Measurements from ENCODE around the gene GDI1. TPM values are rescaled to one million over a fixed set of nuclear protein-coding genes. Genes with fewer than 3 reads are reported as not detected.
"Not testable (repeated sequence)": the region's sequence is repeated elsewhere in the genome, so short reads cannot be mapped to it uniquely, and the experiment has no call there.

Gene GDI1
- polyA plus RNA-seq, 2 donors, result 46.4 to 63.5 TPM

- peaks cover 0 to 3% of the 10 kb centered on the region in 2 donors for H3K9me3 ChIP-seq (ENCODE audit: control insufficient read depth in 2 of 2, insufficient read depth in 1 of 2, low read depth in 1 of 2, low read length in 1 of 2)
- 30 to 52% methylated on average over 14 of the region's 14 CpGs for WGBS, 2 donors
- no peaks in the 10 kb centered on the region for H3K27me3 ChIP-seq (ENCODE audit: control insufficient read depth in 1 of 2, insufficient read depth in 2 of 2, low read length in 2 of 2)
- H3K4me3 ChIP-seq (ENCODE audit: low read depth in 1 of 2, low read length in 2 of 2), result peak overlapping the region; percentile 54 to 82
- H3K36me3 ChIP-seq (ENCODE audit: control insufficient read depth in 2 of 2, insufficient read depth in 2 of 2, low read length in 1 of 2), result peaks cover 0 to 15% of the 10 kb centered on the region in 2 donors
- H3K27ac ChIP-seq (ENCODE audit: low read depth in 2 of 2, low read length in 1 of 2), result peak overlapping the region; percentile 96 to 99
- peaks cover 4 to 6% of the 10 kb centered on the region in 2 donors for H3K4me1 ChIP-seq (ENCODE audit: control insufficient read depth in 2 of 2, insufficient read depth in 2 of 2, low read length in 1 of 2)
These were observed 37.2 kb upstream of the GDI1 start for GRCh38 chrX:154399527-154400368.

DNA sequence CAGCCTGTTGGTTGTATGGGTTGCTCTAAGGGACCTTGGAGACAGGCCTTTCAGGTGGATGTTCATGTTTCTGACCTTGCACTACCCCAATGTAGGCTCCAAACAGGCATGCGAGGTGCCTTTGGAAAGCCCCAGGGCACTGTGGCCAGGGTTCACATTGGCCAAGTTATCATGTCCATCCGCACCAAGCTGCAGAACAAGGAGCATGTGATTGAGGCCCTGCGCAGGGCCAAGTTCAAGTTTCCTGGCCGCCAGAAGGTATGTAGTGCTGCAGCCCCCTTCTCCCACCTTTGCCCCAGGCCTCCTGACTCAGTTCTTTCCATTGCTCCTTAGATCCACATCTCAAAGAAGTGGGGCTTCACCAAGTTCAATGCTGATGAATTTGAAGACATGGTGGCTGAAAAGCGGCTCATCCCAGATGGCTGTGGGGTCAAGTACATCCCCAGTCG lies 36.6 kb upstream of the GDI1 start:
- Histone ChIP-seq H3K27ac (ENCODE audit: low read depth in 2 of 2, low read length in 1 of 2) (peak overlapping the region; percentile 54 to 96), H3K36me3 (ENCODE audit: control insufficient read depth in 2 of 2, insufficient read depth in 2 of 2, low read length in 1 of 2) (peaks cover 0 to 15% of the 10 kb centered on the region in 2 donors)
- H3K27me3 ChIP-seq (ENCODE audit: control insufficient read depth in 1 of 2, insufficient read depth in 2 of 2, low read length in 2 of 2); H3K4me3 ChIP-seq (ENCODE audit: low read depth in 1 of 2, low read length in 2 of 2); H3K9me3 ChIP-seq (ENCODE audit: control insufficient read depth in 2 of 2, insufficient read depth in 1 of 2, low read depth in 1 of 2, low read length in 1 of 2); H3K4me1 ChIP-seq (ENCODE audit: control insufficient read depth in 2 of 2, insufficient read depth in 2 of 2, low read length in 1 of 2): not testable (repeated sequence)
- 58 to 68% methylated on average over 3 to 6 of the region's 6 CpGs for WGBS, 2 donors

GRCh38 chrX:154401045-154401799 lies 35.7 kb upstream of the GDI1 start:
- 36 to 44% methylated on average over 6 of the region's 6 CpGs for WGBS, 2 donors
- Histone ChIP-seq H3K36me3 (ENCODE audit: control insufficient read depth in 2 of 2, insufficient read depth in 2 of 2, low read length in 1 of 2) (peaks cover 0 to 15% of the 10 kb centered on the region in 2 donors), H3K4me3 (ENCODE audit: low read depth in 1 of 2, low read length in 2 of 2) (no peak overlapping the region), H3K27ac (ENCODE audit: low read depth in 2 of 2, low read length in 1 of 2) (peak overlapping the region; percentile 54 to 61), H3K4me1 (ENCODE audit: control insufficient read depth in 2 of 2, insufficient read depth in 2 of 2, low read length in 1 of 2) (peaks cover 4 to 6% of the 10 kb centered on the region in 2 donors), H3K9me3 (ENCODE audit: control insufficient read depth in 2 of 2, insufficient read depth in 1 of 2, low read depth in 1 of 2, low read length in 1 of 2) (peaks cover 0 to 3% of the 10 kb centered on the region in 2 donors), H3K27me3 (ENCODE audit: control insufficient read depth in 1 of 2, insufficient read depth in 2 of 2, low read length in 2 of 2) (no peaks in the 10 kb centered on the region)

DNA sequence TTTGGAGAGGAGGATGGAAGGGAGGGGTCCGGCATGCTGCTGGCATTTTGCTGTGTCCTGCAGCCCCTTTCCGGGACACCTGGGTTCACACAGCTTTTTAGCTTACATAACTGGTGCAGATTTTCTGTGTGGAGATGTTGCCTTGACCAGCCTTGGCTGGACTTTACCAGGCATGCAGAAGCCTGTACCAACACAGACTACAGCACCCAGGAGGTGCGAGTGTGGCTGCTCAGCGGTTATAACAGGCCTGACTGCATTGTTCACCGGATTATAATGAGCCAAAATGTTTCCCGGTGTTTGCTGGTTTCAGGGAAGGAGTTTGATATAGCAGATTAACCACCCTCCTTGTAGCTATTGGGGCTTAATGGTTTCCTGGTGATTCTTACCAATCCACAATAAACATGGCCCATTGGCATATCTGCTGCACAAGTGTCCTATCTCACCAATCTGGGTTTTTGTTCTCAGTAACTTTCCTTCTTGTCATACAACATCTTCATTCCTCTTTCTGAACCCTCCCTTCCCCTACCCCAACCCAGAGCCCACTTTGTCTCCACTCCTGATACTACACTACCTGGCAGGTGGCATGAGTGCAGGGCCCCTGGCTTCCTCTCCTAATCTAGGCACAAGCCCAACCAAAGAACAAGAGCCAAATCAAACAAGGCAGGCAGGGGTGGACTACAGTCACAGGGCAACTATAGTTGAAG lies 34.9 kb upstream of the GDI1 start:
- Histone ChIP-seq H3K9me3 (ENCODE audit: control insufficient read depth in 2 of 2, insufficient read depth in 1 of 2, low read depth in 1 of 2, low read length in 1 of 2) (peaks cover 0 to 3% of the 10 kb centered on the region in 2 donors), H3K36me3 (ENCODE audit: control insufficient read depth in 2 of 2, insufficient read depth in 2 of 2, low read length in 1 of 2) (peaks cover 0 to 15% of the 10 kb centered on the region in 2 donors), H3K27ac (ENCODE audit: low read depth in 2 of 2, low read length in 1 of 2) (peak overlapping the region; percentile 62 to 78), H3K4me1 (ENCODE audit: control insufficient read depth in 2 of 2, insufficient read depth in 2 of 2, low read length in 1 of 2) (peaks cover 4 to 6% of the 10 kb centered on the region in 2 donors), H3K4me3 (ENCODE audit: low read depth in 1 of 2, low read length in 2 of 2) (no peak overlapping the region), H3K27me3 (ENCODE audit: control insufficient read depth in 1 of 2, insufficient read depth in 2 of 2, low read length in 2 of 2) (no peaks in the 10 kb centered on the region)
- WGBS, 2 donors, result 24 to 48% methylated on average over 6 of the region's 6 CpGs

DNA sequence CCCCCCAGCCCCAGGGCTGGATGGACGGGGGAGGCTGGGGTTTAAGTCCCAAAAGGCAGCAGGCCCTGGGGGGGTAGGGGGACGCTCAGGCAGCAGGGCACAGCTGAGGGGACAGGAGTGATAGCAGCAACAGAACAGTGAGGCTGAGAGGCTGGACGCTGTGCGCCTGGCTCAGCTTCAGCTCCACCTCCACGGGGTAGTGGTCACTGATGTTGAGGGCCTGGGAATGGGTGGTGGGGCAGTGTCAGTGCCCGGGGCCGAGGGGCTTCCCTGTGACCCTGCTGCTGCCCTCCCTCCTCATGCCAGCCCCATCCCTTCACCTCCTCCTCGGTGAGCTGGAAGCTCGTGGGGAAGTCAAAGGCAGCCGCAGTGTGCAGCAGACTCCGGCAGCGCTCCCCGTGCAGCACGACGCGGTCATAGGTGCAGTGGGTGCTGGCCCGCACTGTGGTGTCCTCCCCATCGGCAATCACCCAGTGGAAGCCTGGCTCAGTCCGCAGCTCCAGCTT lies 34.3 kb upstream of the GDI1 start:
- H3K36me3 ChIP-seq (ENCODE audit: control insufficient read depth in 2 of 2, insufficient read depth in 2 of 2, low read length in 1 of 2), result peaks cover 0 to 15% of the 10 kb centered on the region in 2 donors
- peaks cover 0 to 3% of the 10 kb centered on the region in 2 donors for H3K9me3 ChIP-seq (ENCODE audit: control insufficient read depth in 2 of 2, insufficient read depth in 1 of 2, low read depth in 1 of 2, low read length in 1 of 2)
- H3K27ac ChIP-seq (ENCODE audit: low read depth in 2 of 2, low read length in 1 of 2), result peak overlapping the region; percentile 38 to 78
- H3K27me3 ChIP-seq (ENCODE audit: control insufficient read depth in 1 of 2, insufficient read depth in 2 of 2, low read length in 2 of 2), result no peaks in the 10 kb centered on the region
- H3K4me1 ChIP-seq (ENCODE audit: control insufficient read depth in 2 of 2, insufficient read depth in 2 of 2, low read length in 1 of 2), result peaks cover 4 to 6% of the 10 kb centered on the region in 2 donors
- WGBS, 2 donors, result 68 to 78% methylated on average over 19 of the region's 19 CpGs
- no peak overlapping the region for H3K4me3 ChIP-seq (ENCODE audit: low read depth in 1 of 2, low read length in 2 of 2)

GRCh38 chrX:154403192-154403591 lies 33.8 kb upstream of the GDI1 start:
- peaks cover 0 to 3% of the 10 kb centered on the region in 2 donors for H3K9me3 ChIP-seq (ENCODE audit: control insufficient read depth in 2 of 2, insufficient read depth in 1 of 2, low read depth in 1 of 2, low read length in 1 of 2)
- peaks cover 0 to 15% of the 10 kb centered on the region in 2 donors for H3K36me3 ChIP-seq (ENCODE audit: control insufficient read depth in 2 of 2, insufficient read depth in 2 of 2, low read length in 1 of 2)
- H3K27ac ChIP-seq (ENCODE audit: low read depth in 2 of 2, low read length in 1 of 2), result no peak overlapping the region
- H3K27me3 ChIP-seq (ENCODE audit: control insufficient read depth in 1 of 2, insufficient read depth in 2 of 2, low read length in 2 of 2), result no peaks in the 10 kb centered on the region
- H3K4me3 ChIP-seq (ENCODE audit: low read depth in 1 of 2, low read length in 2 of 2), result no peak overlapping the region
- WGBS, 2 donors, result 83 to 84% methylated on average over 9 to 10 of the region's 10 CpGs
- peaks cover 4 to 7% of the 10 kb centered on the region in 2 donors for H3K4me1 ChIP-seq (ENCODE audit: control insufficient read depth in 2 of 2, insufficient read depth in 2 of 2, low read length in 1 of 2)

DNA sequence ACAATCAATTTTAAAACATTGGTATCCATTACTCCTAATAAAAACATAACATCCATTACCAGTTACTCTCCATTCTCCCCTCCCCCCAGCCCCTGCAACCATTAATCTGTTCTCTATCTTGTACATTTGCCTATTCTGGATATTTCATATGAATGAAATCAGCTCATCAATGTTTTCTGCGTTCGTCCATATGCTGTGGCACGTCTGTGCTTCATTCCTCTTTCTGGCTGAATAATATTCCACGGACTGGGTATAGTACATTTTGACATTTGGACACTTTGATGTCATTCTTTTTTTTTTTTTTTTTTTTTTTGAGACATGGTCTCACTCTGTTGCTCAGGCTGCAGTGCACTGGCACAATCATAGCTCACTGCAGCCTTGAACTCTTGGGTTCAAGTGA lies 33.1 kb upstream of the GDI1 start:
- Histone ChIP-seq H3K36me3 (ENCODE audit: control insufficient read depth in 2 of 2, insufficient read depth in 2 of 2, low read length in 1 of 2) (peaks cover 0 to 15% of the 10 kb centered on the region in 2 donors), H3K9me3 (ENCODE audit: control insufficient read depth in 2 of 2, insufficient read depth in 1 of 2, low read depth in 1 of 2, low read length in 1 of 2) (peaks cover 0 to 3% of the 10 kb centered on the region in 2 donors), H3K4me1 (ENCODE audit: control insufficient read depth in 2 of 2, insufficient read depth in 2 of 2, low read length in 1 of 2) (peaks cover 4 to 11% of the 10 kb centered on the region in 2 donors), H3K27ac (ENCODE audit: low read depth in 2 of 2, low read length in 1 of 2) (no peak overlapping the region), H3K4me3 (ENCODE audit: low read depth in 1 of 2, low read length in 2 of 2) (no peak overlapping the region), H3K27me3 (ENCODE audit: control insufficient read depth in 1 of 2, insufficient read depth in 2 of 2, low read length in 2 of 2) (no peaks in the 10 kb centered on the region)
- 87 to 91% methylated on average over 4 of the region's 4 CpGs for WGBS, 2 donors

GRCh38 chrX:154404625-154405192 lies 32.2 kb upstream of the GDI1 start:
- WGBS, 2 donors, result 93 to 94% methylated on average over 16 of the region's 16 CpGs

More at GRCh38 chrX:154404625-154405192, 32.2 kb upstream of the GDI1 start:
- Histone ChIP-seq H3K4me3 (ENCODE audit: low read depth in 1 of 2, low read length in 2 of 2) (no peak overlapping the region), H3K36me3 (ENCODE audit: control insufficient read depth in 2 of 2, insufficient read depth in 2 of 2, low read length in 1 of 2) (peaks cover 0 to 14% of the 10 kb centered on the region in 2 donors), H3K9me3 (ENCODE audit: control insufficient read depth in 2 of 2, insufficient read depth in 1 of 2, low read depth in 1 of 2, low read length in 1 of 2) (no peaks in the 10 kb centered on the region), H3K4me1 (ENCODE audit: control insufficient read depth in 2 of 2, insufficient read depth in 2 of 2, low read length in 1 of 2) (peaks cover 4 to 11% of the 10 kb centered on the region in 2 donors), H3K27ac (ENCODE audit: low read depth in 2 of 2, low read length in 1 of 2) (no peak overlapping the region), H3K27me3 (ENCODE audit: control insufficient read depth in 1 of 2, insufficient read depth in 2 of 2, low read length in 2 of 2) (no peaks in the 10 kb centered on the region)

Measured in esophagus (tissue), 2 donors.